SU-DHL-6 (cell line): ENCODE measurements around the gene KRT16.

ENCODE experiments used
- CTCF ChIP-seq: fragments of 200-600 bp; sonication (generic); IDR thresholded peaks from one replicate; pipeline ENCODE4 v1.5.1; 2017; ENCODE audit warnings: antibody characterized with exemption, mild to moderate bottlenecking, low read length, moderate library complexity; ENCODE audit not compliant: insufficient read depth, poor library complexity, severe bottlenecking
- EZH2phosphoT487 ChIP-seq: fragments of 200-600 bp; sonication (generic), shearing (Covaris generic); conservative IDR thresholded peaks from 2 replicates; pipeline ENCODE4 v1.6.1; 2018; ENCODE audit warnings: mild to moderate bottlenecking, antibody characterized with exemption, low read length, moderate library complexity, mixed read lengths

- TF ChIP-seq CTCF: no peak
- no peak for TF ChIP-seq EZH2phosphoT487
These were observed 29.1 kb downstream of the KRT16 start for GRCh38 chr17:41583137-41584127.
